ENCODE data around the gene FLCN. TPM values are rescaled to one million over a fixed set of nuclear protein-coding genes. Genes with fewer than 3 reads are reported as not detected.
A peak's percentile ranks its signal among the peaks of the same experiment; 100 is the strongest.
"Not testable (repeated sequence)": the region's sequence is repeated elsewhere in the genome, so short reads cannot be mapped to it uniquely, and the experiment has no call there.

The FLCN gene, protein sequence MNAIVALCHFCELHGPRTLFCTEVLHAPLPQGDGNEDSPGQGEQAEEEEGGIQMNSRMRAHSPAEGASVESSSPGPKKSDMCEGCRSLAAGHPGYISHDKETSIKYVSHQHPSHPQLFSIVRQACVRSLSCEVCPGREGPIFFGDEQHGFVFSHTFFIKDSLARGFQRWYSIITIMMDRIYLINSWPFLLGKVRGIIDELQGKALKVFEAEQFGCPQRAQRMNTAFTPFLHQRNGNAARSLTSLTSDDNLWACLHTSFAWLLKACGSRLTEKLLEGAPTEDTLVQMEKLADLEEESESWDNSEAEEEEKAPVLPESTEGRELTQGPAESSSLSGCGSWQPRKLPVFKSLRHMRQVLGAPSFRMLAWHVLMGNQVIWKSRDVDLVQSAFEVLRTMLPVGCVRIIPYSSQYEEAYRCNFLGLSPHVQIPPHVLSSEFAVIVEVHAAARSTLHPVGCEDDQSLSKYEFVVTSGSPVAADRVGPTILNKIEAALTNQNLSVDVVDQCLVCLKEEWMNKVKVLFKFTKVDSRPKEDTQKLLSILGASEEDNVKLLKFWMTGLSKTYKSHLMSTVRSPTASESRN
- 10 to 100 TPM; 15.4 to 17.2 TPM for total RNA-seq

GRCh38 chr17:17237026-17237799, at the start of gene FLCN:
Gene FLCN (minus strand): TSS chr17:17237168. CDS start chr17:17228137, 9,031 bp downstream.
- intact Hi-C loops (cut with micrococcal nuclease): no loop called here
- Mint-ChIP-seq H3K36me3 (ENCODE audit: low read depth) (peaks cover 3% of the 10 kb centered on the region), H3K9me3 (no peaks in the 10 kb centered on the region), H3K27ac (peak within 1 kb of the TSS; percentile 95), H3K27me3 (no peaks in the 10 kb centered on the region), H3K4me3 (peak within 1 kb of the TSS; percentile 90), H3K4me1 (ENCODE audit: low read depth) (peaks cover 36% of the 10 kb centered on the region)
- POLR2A ChIA-PET: interaction anchor here (0.7 to 2.5 kb wide), 8 partner anchors 11 to 63 kb away, joined by 3 to 12 read pairs (median 4); no protein-coding TSS in a partner anchor
- CTCF ChIA-PET: no interaction called here
- DNase-seq (peak; percentile 91), ATAC-seq (peak; percentile 92)
- TF ChIP-seq CTCF (IDR thresholded peaks at IDR 0.05): no peak

DNA sequence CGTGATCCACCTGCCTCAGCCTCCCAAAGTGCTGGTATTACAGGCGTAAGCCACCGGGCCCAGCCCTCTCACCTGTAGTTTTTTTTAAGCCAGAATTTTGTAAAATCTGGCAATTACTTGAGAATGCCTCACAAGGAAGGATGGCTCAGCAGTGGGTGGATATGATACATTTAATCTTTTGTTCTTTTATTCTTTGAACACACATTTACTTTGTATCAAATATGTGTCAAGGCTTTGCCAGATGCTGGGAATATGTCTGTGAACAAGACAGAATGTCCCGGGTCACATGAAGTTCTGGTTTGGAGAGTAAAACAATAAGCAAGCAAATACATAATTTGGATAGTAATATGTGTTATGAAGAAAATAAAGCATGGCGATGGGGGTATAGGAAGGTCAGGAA, 49.0 kb upstream of the FLCN start:
- DNase-seq: no peak
- intact Hi-C loops (cut with micrococcal nuclease): no loop called here
- POLR2A ChIA-PET: no interaction called here
- Mint-ChIP-seq H3K4me3 (no peak overlapping the region), H3K4me1 (ENCODE audit: low read depth) (peaks cover 5% of the 10 kb centered on the region), H3K9me3 (no peaks in the 10 kb centered on the region), H3K36me3 (ENCODE audit: low read depth) (no peaks in the 10 kb centered on the region), H3K27ac (no peak overlapping the region), H3K27me3 (no peaks in the 10 kb centered on the region)
- CTCF ChIA-PET: interaction anchor here (2.6 kb wide), 1 partner anchor 10 kb away, joined by 6 read pairs; no protein-coding TSS in a partner anchor
- no peak for TF ChIP-seq CTCF (IDR thresholded peaks at IDR 0.05)
- no peak for ATAC-seq

DNA sequence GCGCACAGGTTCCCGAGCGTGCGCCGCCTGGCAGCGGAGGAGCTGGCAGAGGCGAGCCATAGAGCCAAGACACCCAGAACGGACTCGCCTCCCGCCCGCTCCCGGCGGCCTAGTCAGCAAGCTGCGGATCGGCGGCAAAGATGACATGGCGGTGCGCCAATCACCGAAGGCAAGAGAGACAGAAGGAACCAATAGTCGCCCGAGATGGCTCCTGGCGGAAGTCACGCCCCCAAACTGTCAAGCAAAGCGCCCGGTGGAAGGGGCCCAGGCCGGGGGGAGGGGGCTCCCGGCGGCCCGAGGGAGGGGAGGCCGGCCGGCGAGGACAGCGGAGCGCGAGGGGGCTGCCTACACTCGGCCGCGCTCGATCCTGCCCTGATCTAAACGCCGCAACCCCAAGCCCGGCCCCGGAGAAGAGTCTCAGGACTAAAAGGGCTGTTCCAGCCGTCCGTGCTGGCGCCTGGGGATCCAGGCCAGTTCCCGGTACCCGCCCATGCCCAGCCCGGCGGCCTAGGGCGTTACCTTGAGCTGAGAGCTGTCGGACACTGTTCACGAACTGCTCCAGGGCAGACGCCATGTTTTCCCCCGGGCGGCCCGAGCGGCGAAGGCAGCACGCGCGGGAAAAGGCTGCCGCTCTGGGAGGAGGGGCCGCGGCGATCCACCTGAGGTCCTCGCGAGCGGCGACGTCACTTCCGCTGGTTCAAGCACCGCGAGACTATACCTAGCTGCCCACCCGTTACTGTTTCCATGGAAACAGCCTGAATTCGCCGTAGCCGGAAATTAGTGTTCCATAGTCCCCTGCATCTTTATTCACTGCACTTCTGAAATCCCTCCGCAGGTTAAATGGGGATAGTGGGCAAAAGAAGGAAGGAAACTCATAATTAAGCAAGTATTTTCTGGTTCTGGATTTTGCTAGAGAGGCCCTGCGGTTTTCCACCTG, 43.9 kb upstream of the FLCN start, which contains the start of gene COPS3:
Gene COPS3, minus strand, starts transcription at position 634 of the 937 bp plus-strand sequence. Its CDS starts 60 bp downstream, at position 574.
- TF ChIP-seq CTCF (IDR thresholded peaks at IDR 0.05): no peak
- DNase-seq (peak; percentile 99), ATAC-seq (peak; percentile 92)
- Mint-ChIP-seq H3K36me3 (ENCODE audit: low read depth) (peaks cover 17% of the 10 kb centered on the region), H3K4me1 (ENCODE audit: low read depth) (peaks cover 35% of the 10 kb centered on the region), H3K9me3 (no peaks in the 10 kb centered on the region), H3K4me3 (peak within 1 kb of the TSS; percentile 94), H3K27me3 (no peaks in the 10 kb centered on the region), H3K27ac (peak within 1 kb of the TSS; percentile 83)
- ChIA-PET POLR2A (interaction anchor here (0.6 to 3.3 kb wide), 12 partner anchors 8 to 311 kb away, joined by 3 to 22 read pairs (median 3); partner anchors contain the start of gene PEMT), CTCF (interaction anchor here (0.7 to 1.6 kb wide), 5 partner anchors 11 to 90 kb away, joined by 3 to 10 read pairs (median 4); no protein-coding TSS in a partner anchor)
- intact Hi-C loops (cut with micrococcal nuclease): no loop called here

- no peaks in the 10 kb centered on the region for H3K9me3 Mint-ChIP-seq
- peak overlapping the region; percentile 94 for H3K4me3 Mint-ChIP-seq
- H3K27ac Mint-ChIP-seq: peak overlapping the region; percentile 83
- POLR2A ChIA-PET: interaction anchor here (1.3 to 3.3 kb wide), 3 partner anchors 9 to 26 kb away, joined by 4 to 22 read pairs (median 8); no protein-coding TSS in a partner anchor
- CTCF ChIA-PET: interaction anchor here (1.0 to 1.6 kb wide), 3 partner anchors 10 to 26 kb away, joined by 3 to 10 read pairs (median 4); no protein-coding TSS in a partner anchor
- intact Hi-C loops (cut with micrococcal nuclease): no loop called here
- DNase-seq (no peak), ATAC-seq (no peak)
- H3K36me3 Mint-ChIP-seq (ENCODE audit: low read depth): peaks cover 20% of the 10 kb centered on the region
- H3K4me1 Mint-ChIP-seq (ENCODE audit: low read depth): peaks cover 35% of the 10 kb centered on the region
- no peak for TF ChIP-seq CTCF (IDR thresholded peaks at IDR 0.05)
- H3K27me3 Mint-ChIP-seq: no peaks in the 10 kb centered on the region
Observed at GRCh38 chr17:17279316-17279715, 42.3 kb upstream of the FLCN start.

- Mint-ChIP-seq H3K27ac (peak overlapping the region; percentile 0), H3K4me1 (ENCODE audit: low read depth) (peaks cover 35% of the 10 kb centered on the region), H3K36me3 (ENCODE audit: low read depth) (peaks cover 25% of the 10 kb centered on the region)
- DNase-seq; H3K4me3 Mint-ChIP-seq; H3K9me3 Mint-ChIP-seq; intact Hi-C loops (cut with micrococcal nuclease); ATAC-seq; H3K27me3 Mint-ChIP-seq: not testable (repeated sequence)
- CTCF ChIA-PET: interaction anchor here (1.5 kb wide), 1 partner anchor 36 kb away, joined by 5 read pairs; no protein-coding TSS in a partner anchor
- POLR2A ChIA-PET: interaction anchor here (0.7 to 1.8 kb wide), 3 partner anchors 19 to 655 kb away, joined by 3 to 4 read pairs (median 3); no protein-coding TSS in a partner anchor
Observed at GRCh38 chr17:17277431-17277830, 40.5 kb upstream of the FLCN start.

Data from activated CD8-positive, alpha-beta T cell treated with anti-CD3 and anti-CD28 coated beads for 36 hours (primary cell).